ENCODE results near the gene LAMB4.

The LAMB4 gene

GRCh38 chr7:108142675-108143259 lies 12.6 kb upstream of the LAMB4 start:
- DNase-seq = no peak

- DNase-seq = no peak
These were observed 12.0 kb upstream of the LAMB4 start for GRCh38 chr7:108142180-108142579.

- DNase-seq = no peak
These were observed 10.5 kb upstream of the LAMB4 start for GRCh38 chr7:108140671-108141070.

GRCh38 chr7:108138911-108139310 lies 8.8 kb upstream of the LAMB4 start:
- DNase-seq = no peak

GRCh38 chr7:108137993-108138392 lies 7.8 kb upstream of the LAMB4 start:
- no peak for DNase-seq

- no peak for DNase-seq
These were observed 6.9 kb upstream of the LAMB4 start for GRCh38 chr7:108137040-108137439.

GRCh38 chr7:108136191-108136688 lies 6.1 kb upstream of the LAMB4 start:
- DNase-seq = peak; percentile 53 to 74 (median 63)

GRCh38 chr7:108135446-108136190 lies 5.5 kb upstream of the LAMB4 start:
- DNase-seq = peak; percentile 55 to 60 (median 57)

- no peak for DNase-seq
These were observed 4.3 kb upstream of the LAMB4 start for GRCh38 chr7:108134486-108134885.

GRCh38 chr7:108132551-108133265 lies 2.5 kb upstream of the LAMB4 start:
- no peak for DNase-seq

- DNase-seq = no peak
These were observed 869 bp downstream of the LAMB4 start for GRCh38 chr7:108129018-108129965.

- DNase-seq = no peak
These were observed 1.6 kb downstream of the LAMB4 start for GRCh38 chr7:108128514-108128913.

- DNase-seq = no peak
These were observed 2.7 kb downstream of the LAMB4 start for GRCh38 chr7:108127461-108127860.

GRCh38 chr7:108124820-108125219 lies 5.3 kb downstream of the LAMB4 start:
- DNase-seq = no peak

GRCh38 chr7:108122181-108122580 lies 8.0 kb downstream of the LAMB4 start:
- no peak for DNase-seq

GRCh38 chr7:108120933-108121332 lies 9.2 kb downstream of the LAMB4 start:
- DNase-seq = no peak

- no peak for DNase-seq
These were observed 10.0 kb downstream of the LAMB4 start for GRCh38 chr7:108120196-108120595.

GRCh38 chr7:108118959-108119358 lies 11.2 kb downstream of the LAMB4 start:
- DNase-seq = no peak

GRCh38 chr7:108114117-108114841 lies 15.9 kb downstream of the LAMB4 start:
- DNase-seq = peak in 2 of 3 donors; percentile 15 to 20

GRCh38 chr7:108112683-108113082 lies 17.5 kb downstream of the LAMB4 start:
- DNase-seq = no peak

- peak; percentile 30 to 39 (median 35) for DNase-seq
These were observed 20.8 kb downstream of the LAMB4 start for GRCh38 chr7:108109221-108109908.

Measured in suppressor macrophage treated with lipopolysaccharide for 1 hour (primary cell).